SK-N-MC (cell line): ENCODE measurements around the gene BTBD17.

Source experiments
- EZH2 ChIP-seq: fragments of 200-600 bp; sonication (generic); IDR thresholded peaks from one replicate; pipeline ENCODE4 v1.6.1; 2017; ENCODE audit warnings: antibody characterized with exemption
- FOXP2 ChIP-seq: optimal IDR thresholded peaks from 2 replicates; pipeline ENCODE3; 2011; ENCODE audit warnings: mild to moderate bottlenecking, moderate library complexity; ENCODE audit not compliant: insufficient read depth; ENCODE audit errors: extremely low read length, control extremely low read depth
- POLR2AphosphoS5 ChIP-seq: IDR thresholded peaks from 2 replicates; pipeline ENCODE4 v1.6.1; 2012; ENCODE audit warnings: mild to moderate bottlenecking, low read depth, low read length, borderline replicate concordance

DNA sequence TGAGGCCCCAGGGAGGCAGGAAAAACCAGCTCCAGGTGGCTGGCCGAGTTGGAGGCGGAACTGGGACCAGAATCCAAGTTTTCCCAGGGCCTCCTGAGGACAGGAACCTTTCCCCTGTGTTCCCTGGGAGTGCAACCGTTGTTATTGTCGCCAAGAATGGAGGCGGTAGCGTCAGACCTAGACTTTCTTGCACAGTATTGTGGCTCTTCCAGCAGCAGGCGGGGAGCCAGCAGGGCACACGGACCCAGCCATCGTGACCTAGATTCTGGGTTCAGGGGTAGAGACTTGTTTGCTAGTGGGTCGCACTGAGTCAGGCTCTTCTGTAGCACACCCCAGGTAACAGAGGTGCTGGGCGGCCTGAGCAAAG is 36.3 kb downstream of the BTBD17 start:
- TF ChIP-seq POLR2AphosphoS5 (no peak), EZH2 (no peak), FOXP2 (no peak)
